Urothelium cell line (cell line): ENCODE data around the gene DGKG.
A peak's percentile ranks its signal among the peaks of the same experiment; 100 is the strongest.

Source experiments
- DNase-seq: peaks from one replicate; pipeline ENCODE4 v3.0.0; 2011; ENCODE audit warnings: low spot score, mixed read lengths
- FAIRE-seq: peaks from 2 replicates; lab custom pipeline; 2011; peaks lifted over from hg19 to GRCh38; lab: Jason Lieb, UNC

The DGKG gene

DNA sequence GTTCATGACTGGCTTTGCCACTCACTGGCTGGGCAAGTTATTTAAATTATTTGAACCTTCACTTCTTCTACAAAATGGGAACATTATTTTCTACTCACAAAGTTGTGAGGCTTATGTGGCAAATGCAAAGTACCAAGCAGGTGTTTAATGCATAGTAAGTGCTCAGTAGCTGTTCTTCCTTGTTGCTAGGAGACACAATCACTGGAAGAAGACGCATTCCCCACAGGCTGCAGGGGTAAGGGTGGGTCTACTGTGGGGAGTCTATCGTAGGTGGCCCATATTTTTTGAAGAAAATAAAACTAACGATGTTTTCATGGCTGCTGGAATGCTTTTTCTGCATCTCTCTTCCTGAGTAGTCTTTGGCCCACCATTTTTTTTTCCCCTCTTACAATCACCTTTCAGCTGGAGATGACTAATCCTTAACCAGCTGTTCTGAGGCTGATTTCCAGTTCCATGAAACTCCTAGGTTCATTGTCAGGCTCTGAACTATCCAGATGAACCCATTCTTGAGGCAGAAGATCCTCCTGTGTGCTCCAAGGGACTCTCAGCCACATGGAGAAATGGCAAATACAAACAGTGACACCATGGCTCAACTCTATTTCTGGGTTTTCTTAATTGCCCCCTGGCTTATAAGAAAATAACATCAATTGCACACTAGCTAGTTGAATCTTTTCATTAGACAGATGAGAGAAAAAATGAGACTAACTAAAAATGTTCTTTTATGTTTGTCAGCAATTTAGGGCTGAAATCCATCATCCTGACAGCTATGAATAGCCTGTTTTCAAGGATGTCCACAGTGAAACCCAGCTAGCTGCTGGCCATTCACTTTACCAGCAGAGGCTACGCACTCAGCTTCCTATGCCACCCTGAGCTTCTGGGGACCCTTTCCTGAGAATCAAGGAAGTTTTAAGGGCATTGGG is 144.9 kb downstream of the DGKG start:
- no peak for FAIRE-seq

DNA sequence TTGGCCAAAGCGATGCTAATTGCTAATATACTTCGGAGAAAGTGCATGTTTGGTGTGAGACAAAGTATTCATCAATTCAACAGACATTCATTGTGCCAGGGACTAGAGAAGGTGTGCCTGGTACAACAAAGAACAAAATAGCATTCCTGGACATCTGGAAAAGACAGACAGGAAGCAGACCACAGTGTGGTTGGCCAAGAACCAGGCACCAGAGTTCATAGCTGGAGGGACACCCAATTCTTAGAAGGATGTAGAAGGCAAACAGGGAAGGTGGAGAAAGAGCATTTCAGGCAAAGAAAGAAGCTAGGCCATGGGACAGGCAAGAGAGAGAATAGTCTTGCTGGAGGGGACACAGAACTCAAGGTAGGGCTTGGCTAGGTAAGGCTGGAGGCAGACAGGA is 147.4 kb downstream of the DGKG start:
- FAIRE-seq (peak; percentile 30), DNase-seq (peak; percentile 31)

More for the DNA sequence above, 144.9 kb downstream of the DGKG start:
- DNase-seq, result no peak

DNA sequence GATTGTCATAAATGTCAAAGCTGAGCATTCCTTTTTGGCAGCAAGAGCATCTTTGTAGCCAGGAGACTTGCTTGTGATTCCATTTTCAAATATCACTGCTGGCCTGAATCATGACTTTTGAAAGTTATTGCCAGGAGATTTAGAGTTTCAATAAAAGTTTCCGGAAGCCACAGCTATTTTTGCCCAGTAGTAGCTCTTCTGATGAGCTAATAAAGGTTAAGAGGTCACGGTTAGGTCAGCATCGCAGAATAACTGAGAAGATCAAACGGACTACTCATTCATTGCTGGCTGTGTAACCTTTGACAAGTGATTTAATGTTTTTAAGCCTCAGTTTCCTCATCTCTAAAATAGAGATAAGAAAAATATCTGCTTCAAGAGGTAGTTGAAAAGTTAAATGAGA is 148.1 kb downstream of the DGKG start:
- DNase-seq (no peak), FAIRE-seq (no peak)

DNA sequence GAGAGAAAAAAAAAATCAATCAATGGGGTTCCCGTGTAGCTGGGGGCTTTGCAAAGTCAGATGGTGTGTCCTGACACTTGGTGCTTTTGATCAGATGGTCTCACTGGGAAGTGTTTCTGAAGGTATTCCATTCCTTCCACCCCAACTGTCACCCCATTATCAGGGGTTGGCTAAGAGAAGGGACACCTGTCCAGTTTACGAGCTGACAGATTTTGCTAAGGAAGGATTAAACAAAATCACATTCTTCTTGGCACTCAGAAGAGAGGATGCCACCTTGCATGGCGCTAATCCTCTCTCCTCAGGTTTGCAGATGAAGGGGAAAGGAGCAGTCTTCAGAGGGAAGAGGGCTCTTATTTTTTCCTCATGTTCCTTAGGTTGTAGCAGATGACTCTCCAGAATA is 149.4 kb downstream of the DGKG start:
- DNase-seq (no peak), FAIRE-seq (no peak)

DNA sequence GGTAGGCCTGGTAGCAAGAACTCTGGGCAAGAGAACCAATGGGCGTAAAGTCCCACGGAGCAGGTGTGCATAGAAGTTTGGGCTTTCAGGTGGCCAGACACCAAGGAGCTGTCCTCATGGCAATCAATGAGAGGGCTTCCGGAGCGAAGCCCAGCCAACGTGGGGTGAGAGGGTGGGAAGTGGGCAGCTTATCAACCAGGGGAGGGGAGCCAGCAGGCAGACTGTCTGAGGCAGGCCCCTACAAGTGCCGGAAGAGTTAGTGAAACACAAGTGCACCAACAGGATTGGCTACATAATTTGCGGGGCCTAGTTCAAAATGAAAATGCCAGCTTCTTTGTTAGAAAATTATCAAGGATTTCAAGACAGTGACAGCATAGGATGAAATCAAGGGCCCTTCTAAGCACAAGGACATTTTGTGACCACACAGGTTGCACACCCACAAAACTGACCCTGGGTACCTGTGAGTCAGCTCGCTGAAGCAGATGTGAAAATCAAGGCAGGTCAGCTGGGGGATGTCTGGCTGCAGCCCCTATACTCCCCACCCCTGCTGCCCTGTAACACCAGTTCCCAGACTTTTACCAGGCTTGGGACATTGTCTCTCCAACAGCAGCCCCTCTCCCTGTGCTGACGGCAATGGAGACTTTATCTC is 151.1 kb downstream of the DGKG start:
- FAIRE-seq, result no peak
- DNase-seq, result no peak

DNA sequence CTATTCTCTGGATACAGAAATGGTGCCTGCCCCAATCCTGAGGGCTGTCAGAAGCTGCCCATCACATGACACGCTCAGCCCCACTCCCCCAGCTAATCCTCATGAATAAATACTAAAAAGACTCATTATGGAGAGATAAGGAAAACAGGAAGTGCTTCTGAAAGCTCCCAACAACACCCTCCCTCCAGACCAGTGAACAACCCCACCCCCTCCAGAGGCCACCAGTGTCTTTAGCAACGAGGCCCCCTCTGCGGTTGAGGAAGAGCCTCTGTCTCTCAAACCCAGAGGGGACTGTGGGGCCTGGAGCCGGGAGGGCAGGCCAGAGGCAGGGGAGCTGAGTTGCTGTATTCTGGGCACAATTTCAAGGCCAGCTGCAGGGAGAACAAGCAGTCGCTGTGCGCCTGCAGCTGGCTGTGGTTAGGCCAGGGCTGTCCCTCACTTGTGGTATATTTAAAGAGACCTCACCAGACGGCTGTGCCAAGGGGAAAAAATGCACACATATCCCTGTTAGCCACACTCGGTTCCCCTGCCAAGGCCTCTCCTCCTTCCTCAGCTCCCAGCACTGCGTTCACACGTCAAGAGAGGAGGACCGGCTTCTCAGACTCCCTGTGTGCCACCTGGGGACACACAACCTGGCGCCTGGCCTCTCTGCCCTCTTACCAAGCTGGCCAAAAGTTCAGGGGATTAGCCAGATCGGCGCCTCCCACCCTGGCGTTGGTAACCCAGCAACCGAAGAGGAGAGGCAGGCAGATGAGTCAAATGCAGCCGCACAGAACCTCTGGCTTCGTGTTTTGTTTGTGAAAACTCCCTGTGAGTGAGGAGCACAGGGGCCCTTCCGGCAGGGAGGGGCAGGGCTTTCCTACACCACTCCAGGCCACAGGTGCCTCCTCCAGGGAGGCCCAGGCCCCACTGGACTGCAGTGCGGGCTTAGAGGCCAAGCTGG is 152.0 kb downstream of the DGKG start:
- FAIRE-seq (no peak), DNase-seq (peak; percentile 84)

DNA sequence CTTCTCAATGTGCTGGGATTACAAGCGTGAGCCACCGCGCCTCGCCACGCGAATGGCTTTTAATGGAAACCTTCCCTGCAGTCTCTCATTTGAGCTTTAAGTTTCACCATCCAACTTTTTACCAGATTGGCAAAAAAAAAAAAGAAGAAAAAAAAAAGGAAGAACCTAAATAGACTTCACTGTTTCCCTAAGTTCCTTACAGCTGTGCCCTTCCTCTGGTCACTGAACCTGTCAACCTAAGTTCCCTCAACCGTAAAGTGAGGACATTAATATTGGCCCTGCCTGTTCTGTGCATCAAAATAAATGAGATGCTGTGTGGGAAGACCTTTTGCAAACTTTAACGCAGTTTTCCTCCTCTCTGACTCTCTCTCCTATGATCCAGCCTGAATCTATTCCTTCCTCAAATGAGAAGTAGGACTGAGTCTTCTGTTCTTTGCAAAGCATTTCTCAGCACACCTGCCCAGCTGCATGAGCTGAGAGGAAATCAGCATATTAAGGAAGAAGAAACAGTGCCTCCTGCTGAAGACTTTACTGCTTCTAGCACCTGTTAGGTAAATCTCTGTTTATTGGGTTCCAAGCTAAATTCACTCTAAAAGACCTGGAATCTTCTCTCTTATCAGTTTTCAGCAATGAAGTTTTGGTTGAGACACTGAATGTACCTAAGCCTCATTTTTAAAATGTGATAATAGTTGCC is 153.6 kb downstream of the DGKG start:
- FAIRE-seq, result no peak
- no peak for DNase-seq

DNA sequence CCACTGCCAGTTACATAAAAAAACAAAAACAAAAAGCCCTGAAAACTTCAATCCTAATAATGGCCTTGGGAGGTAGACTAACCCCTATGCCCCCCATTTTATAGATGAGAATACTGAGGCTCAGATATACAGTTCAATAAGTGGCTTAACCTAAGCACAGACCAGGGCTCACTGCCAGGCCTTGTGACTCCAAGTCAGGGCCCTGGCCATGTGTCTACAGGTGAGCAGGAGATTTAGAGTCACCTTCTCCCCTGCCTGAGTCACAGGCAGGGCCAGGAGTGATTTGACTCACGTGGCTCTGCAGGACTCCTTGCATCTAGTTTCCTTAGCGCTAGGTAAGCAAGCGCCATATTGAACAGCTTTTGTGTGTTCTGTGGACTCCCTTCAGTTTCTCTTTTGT is 154.5 kb downstream of the DGKG start:
- FAIRE-seq (no peak), DNase-seq (no peak)

DNA sequence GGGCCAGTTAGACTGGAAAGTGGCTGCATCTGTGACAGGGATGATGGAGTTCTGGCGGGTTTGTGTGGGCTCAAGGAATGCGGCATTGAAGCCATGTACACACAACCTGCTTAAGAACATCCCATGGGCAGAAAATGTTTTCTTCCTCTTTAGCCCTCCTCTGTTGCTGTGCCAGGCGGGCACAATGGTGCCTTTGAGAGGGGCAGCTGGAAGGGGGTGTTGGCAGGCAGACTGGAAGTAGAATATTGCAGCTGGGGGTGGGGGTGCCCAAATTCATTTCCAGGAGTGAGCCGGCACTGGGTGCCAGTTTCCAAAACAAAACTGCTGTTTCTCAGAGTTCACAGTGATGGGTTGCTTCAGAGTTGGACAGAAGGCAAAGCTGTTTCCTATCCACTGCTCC is 161.3 kb downstream of the DGKG start:
- FAIRE-seq (no peak), DNase-seq (no peak)

DNA sequence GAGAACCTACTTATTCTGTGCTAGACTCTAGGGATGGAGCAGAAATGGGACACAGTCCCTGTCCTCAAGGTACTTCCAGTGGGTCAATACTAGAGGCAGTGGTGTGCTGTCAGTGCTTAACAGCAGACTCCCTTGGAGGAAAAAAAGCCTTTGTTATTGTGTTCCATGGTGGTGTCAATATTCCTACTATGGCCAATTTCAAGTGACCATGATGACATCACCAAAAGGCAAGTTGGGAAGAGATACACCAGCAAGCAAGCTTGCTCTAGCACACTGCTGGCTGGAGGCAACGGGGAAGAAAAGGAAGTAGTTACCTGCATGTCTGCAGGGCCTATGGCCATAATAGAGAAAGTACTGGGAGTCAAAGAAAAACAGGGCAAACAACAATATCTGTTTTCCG is 163.6 kb downstream of the DGKG start:
- DNase-seq, result no peak
- FAIRE-seq, result no peak

DNA sequence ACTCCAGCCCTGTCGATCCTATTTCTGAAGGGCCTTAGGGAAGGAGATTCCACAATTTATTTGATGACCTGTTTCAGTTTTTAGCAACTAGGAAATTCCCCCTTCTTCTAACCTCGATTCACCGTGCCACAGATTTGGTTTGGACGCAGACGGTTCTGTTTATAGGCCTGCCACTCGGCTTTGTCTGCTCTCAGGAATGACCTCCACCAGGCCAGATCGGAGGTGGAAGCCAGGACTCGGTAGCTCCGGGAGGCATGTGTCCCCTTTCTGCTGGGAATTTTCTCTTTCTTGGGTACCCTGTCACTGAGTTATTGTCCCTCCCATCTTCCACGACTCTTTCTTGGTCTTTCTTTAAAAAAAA is 167.6 kb downstream of the DGKG start:
- no peak for FAIRE-seq
- DNase-seq, result no peak

DNA sequence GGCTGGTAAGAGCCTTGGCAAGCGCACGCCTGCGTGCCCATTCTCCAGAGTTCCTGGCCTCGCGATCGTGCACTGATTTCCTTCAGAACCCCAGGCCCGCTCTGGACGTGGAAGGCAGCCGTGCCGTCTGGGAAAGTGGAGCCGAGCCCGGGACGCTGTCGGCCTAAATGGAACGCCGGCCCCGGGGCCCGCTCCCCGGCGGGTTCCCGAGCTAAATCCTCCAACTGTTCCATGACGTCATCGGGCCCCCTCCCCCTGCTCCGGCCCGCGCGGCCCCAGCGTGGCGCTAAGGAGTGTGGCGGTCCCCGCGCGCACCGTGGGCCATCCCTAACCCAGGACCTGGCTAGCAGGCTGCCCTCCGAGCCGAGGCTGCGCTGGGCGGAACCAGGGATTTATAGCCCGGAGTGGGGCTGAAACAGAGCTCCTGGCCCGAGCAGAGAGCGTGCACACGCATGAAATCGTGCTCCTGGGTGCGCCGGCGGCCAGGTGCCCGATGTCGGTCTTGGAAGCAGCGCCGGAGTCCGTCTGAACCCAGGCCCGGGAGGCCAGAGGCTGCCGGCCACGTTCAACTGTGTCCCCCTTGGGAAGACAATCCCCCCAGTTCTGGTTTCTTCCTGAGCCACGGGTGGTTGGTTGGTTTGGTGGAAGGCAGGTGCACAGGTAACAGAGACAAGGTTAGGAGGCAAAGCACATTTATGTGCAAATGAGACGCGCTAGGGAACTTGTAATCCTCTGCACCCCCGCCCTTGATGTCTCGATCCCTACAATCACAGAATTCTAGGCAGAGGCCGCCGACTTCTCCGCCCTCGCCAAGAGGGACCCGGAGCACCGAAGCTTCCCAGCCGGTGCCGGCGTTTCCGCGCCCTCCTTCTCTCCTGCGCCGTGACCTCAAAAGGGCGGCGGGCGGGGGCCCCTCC is 168.2 kb downstream of the DGKG start:
- no peak for FAIRE-seq
- DNase-seq, result no peak

DNA sequence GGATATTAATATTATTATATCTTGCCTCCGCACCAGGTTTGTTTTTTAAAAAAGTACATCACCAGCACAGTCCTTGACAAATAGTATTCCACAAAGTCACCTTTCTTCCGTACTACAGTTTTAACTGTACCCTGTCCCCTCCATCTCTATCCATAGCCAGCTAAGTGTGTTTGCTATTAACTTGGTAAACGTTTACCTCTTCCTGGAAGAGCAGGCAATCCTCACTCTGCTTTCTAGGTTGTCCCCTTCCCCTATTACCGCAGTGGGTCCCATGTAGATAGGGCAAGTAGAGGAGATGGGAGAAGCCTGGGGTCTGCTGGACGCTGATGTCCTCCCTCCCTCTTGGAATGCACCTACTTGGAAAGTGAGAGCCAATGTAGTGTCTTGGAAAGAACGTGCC is 169.2 kb downstream of the DGKG start:
- FAIRE-seq (peak; percentile 35), DNase-seq (no peak)

DNA sequence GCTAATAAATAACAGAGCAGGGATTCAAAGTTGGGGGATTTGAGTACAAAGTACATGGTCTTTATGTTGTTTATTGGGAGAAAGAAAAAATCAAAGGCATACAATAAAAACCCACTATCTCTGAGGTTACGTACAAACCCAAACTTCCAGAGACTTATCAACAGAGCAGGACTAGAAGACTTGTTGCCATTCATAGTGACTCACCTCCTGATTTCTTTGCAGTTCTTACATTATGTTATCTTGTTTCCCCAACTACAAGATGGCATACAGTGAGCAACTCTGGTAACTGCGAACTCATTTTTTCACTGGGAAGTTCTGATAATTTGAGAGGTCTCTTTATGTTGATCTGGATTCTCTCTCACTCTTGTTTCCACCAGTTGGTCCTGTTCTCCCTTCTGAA is 172.5 kb downstream of the DGKG start:
- FAIRE-seq, result no peak
- no peak for DNase-seq

DNA sequence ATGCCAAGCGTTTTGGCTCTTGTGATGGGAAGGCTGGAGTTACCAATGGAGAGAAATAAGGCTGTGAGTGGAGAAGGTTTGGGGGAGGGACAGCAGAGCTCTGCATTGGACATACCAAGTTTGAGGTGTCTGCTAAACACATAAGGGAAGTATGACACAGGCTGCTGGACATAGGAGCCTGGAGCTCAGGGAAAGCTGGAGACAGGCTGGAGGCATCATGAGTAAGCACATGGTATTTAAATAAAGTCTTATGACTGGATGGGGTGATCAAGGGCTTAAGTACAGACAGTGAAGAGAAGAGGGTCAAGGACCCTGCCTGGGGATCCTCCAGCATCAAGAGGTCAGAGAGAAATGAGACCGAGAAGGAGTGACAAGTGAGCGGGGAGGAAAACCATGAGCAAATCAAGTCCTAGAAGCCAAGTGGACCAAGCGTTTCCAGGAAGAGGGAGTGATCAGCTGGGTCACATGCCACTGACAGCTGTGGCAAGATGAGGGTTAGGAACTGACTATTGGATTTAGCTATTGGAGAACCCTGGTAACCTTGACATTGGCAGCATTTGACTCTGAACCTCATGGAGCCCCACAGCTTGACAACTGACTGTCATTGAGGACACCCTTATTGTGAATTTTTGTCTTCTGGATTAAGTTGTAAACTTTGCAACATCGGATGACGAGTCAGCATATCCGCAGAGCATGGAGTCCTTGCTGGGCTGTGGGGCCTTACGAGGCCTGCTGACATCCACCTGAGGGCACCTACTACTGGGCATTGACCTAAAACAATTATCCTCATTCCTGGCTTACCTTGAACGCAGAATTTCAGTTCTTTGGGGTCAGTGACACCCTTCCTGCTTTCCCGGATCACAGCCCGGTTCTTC is 174.4 kb downstream of the DGKG start:
- FAIRE-seq (no peak), DNase-seq (no peak)

DNA sequence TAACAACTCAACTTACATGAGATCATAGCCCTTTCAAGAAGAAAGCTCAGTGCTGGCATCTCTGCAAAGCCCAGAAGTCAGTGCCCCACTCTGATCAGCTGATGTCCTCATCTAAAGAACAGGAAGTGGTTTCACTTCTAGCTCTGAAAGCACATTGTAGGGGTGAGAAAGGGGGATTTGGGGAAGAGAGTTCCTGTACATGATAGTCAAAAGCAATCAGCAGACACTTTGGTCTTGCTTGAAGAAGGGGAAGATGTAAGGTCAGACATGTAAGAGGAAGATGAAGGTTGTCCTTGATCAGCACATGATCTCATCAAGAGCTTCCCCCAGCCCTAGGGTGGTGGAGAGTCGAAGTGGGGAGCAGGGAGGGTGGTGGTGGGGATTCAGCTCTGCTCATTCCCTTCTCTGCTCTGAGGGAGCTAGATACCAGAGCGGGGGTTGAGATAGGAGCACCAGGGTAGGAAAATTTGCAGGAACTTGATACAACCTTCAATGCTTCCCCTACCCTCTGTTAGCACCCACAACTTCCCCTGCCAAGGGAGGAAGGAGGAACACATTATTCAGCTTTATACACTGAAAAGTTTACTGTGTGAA is 176.7 kb downstream of the DGKG start:
- no peak for FAIRE-seq

DNA sequence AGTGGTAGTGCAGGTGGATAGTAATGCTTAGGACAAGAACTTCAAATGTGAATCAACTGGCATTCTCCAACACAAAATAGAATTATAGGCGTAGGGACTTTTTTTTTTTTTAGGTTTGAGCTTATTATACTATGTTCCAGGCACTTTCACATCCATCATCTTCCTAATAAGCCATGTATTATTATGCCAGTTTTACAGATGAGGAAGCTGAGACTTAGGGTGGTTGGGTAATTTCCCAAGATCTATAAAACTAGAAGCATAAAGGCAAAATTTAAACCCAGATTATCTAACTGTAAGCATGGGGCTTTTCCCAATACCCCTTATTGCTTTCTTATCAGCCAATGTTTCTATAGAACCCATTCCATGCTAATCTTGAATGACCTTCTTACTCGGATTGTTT is 178.0 kb downstream of the DGKG start:
- FAIRE-seq (no peak), DNase-seq (no peak)

More for the DNA sequence above, 176.7 kb downstream of the DGKG start:
- no peak for DNase-seq

DNA sequence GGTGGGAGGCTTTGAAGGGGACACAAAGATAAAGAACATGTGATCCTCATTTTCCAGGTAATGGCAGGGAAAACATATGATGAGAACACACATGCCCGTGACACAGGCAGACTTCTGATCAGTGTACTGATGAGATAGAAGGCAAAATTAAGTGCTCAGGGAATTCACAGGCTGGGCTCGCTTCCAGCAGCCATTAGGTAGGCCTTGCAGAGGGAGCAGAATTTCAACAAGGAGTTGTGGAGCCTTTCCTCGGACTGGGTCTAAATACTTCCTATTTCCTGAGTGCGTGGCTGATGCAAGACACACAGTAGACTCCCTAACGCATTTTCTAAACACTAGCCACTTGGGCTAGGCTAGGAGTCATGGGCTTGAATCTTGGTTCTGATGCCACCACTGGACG is 179.2 kb downstream of the DGKG start:
- no peak for DNase-seq
- FAIRE-seq, result no peak
